Caco-2 (cell line): ENCODE data around the gene LRFN4. TPM values are rescaled to one million over a fixed set of nuclear protein-coding genes. Genes with fewer than 3 reads are reported as not detected.
A peak's percentile ranks its signal among the peaks of the same experiment; 100 is the strongest.

Experiments
- BruUV-seq: library from RNA; stranded (reverse); fragments of 400-500 nt; replicated peaks from 2 replicates; lab custom pipeline; 2021; lab: Mats Ljungman, UMichigan
- CTCF ChIA-PET: fragments of 300-600 bp; sonication (Branson Sonifier 250); formaldehyde crosslinking; loops from one replicate; lab custom pipeline; 2022; ENCODE audit warnings: antibody characterized with exemption; lab: Charles Lee
- POLR2A ChIA-PET: fragments of 300-600 bp; sonication (Branson Sonifier 250); formaldehyde crosslinking; loops from one replicate; lab custom pipeline; 2022; ENCODE audit warnings: antibody characterized with exemption; lab: Charles Lee
- DNase-seq, 2 experiments: peaks; one replicate each; pipeline versions ENCODE4 v3.0.0 to v3.0.0-alpha.2; 2020 to 2022
- H3K27me3 ChIP-seq: replicated peaks from 2 replicates; pipeline ENCODE4 v1.6.0; 2011; ENCODE audit warnings: low read length; ENCODE audit not compliant: control insufficient read depth, insufficient read depth
- H3K36me3 ChIP-seq: 2 replicates; pipeline ENCODE4 v1.5.1; 2011; ENCODE audit warnings: low read length; ENCODE audit not compliant: control insufficient read depth, insufficient read depth
- H3K4me1 ChIP-seq: fragments of 250-450 bp; sonication (Bioruptor Pico); 2 replicates; pipeline ENCODE4 v1.5.1; 2020; ENCODE audit warnings: mild to moderate bottlenecking
- H3K4me3 ChIP-seq: 2 replicates; pipeline ENCODE4 v1.5.1; 2011; ENCODE audit warnings: low read depth, mild to moderate bottlenecking, control low read depth, low read length
- H3K9me3 ChIP-seq: fragments of 250-450 bp; sonication (Bioruptor Pico); 2 replicates; pipeline ENCODE4 v1.5.1; 2020; ENCODE audit warnings: mild to moderate bottlenecking, moderate library complexity
- H3K27ac Mint-ChIP-seq: one replicate; pipeline ENCODE4 v1.8.0; 2022; ENCODE audit warnings: mixed read lengths; ENCODE audit not compliant: unreplicated experiment
- H3K27me3 Mint-ChIP-seq: one replicate; pipeline ENCODE4 v1.8.0; 2022; ENCODE audit warnings: mixed read lengths; ENCODE audit not compliant: insufficient read depth, unreplicated experiment
- H3K36me3 Mint-ChIP-seq: one replicate; pipeline ENCODE4 v1.8.0; 2022; ENCODE audit warnings: mild to moderate bottlenecking, mixed read lengths; ENCODE audit not compliant: insufficient read depth, unreplicated experiment
- H3K4me1 Mint-ChIP-seq: one replicate; pipeline ENCODE4 v1.8.0; 2022; ENCODE audit warnings: low read depth, mixed read lengths; ENCODE audit not compliant: unreplicated experiment
- H3K4me3 Mint-ChIP-seq: one replicate; pipeline ENCODE4 v1.8.0; 2022; ENCODE audit warnings: mild to moderate bottlenecking, moderate library complexity, mixed read lengths; ENCODE audit not compliant: unreplicated experiment
- H3K9me3 Mint-ChIP-seq: one replicate; pipeline ENCODE4 v1.8.0; 2022; ENCODE audit warnings: mixed read lengths; ENCODE audit not compliant: unreplicated experiment
- CTCF ChIP-seq, 2 experiments: fragments of 200-600 bp in 1 of 2; IDR thresholded peaks; 1 replicate in 1 of 2; 2 replicates in 1 of 2; pipeline versions ENCODE4 v1.5.1 to v1.8.0; 2011 to 2022; ENCODE audit warnings: antibody characterized with exemption in 1 of 2, control low read depth in 1 of 2, inconsistent platforms in 1 of 2, low read depth in 1 of 2, low read length in 1 of 2, mild to moderate bottlenecking in 1 of 2, moderate library complexity in 1 of 2; ENCODE audit not compliant: insufficient read depth in 1 of 2, severe bottlenecking in 1 of 2, unreplicated experiment in 1 of 2
- intact Hi-C: fragments of 100-400 bp; cut with micrococcal nuclease; formaldehyde crosslinking; loops from one replicate; pipeline ENCODE4 v1.10.0; 2022; ENCODE audit not compliant: unreplicated experiment
- total RNA-seq: library from RNA; stranded (reverse); gene quantifications from 2 replicates; pipeline ENCODE4 v1.2.3, GENCODE V29; 2022

Gene LRFN4
- total RNA-seq, 1 experiment from 2014 or later = 14.1 TPM

- Mint-ChIP-seq H3K36me3 (peaks cover 38% of the 10 kb centered on the region), H3K4me1 (peaks cover 8% of the 10 kb centered on the region), H3K9me3 (no peaks in the 10 kb centered on the region), H3K27ac (no peak overlapping the region), H3K4me3 (peak overlapping the region; percentile 88), H3K27me3 (no peaks in the 10 kb centered on the region)
- intact Hi-C loops = no loop called here
- Histone ChIP-seq H3K4me1 (peaks cover 9% of the 10 kb centered on the region), H3K36me3 (no peaks in the 10 kb centered on the region), H3K27me3 (no peaks in the 10 kb centered on the region), H3K9me3 (no peaks in the 10 kb centered on the region), H3K4me3 (no peak overlapping the region)
- no peak for TF ChIP-seq CTCF (IDR thresholded peaks at IDR 0.05; ENCODE audit: insufficient read depth in 1 of 2, low read depth in 1 of 2, low read length in 1 of 2, severe bottlenecking in 1 of 2, unreplicated experiment in 1 of 2)
- POLR2A ChIA-PET = no interaction called here
- CTCF ChIA-PET = interaction anchor here (0.6 to 2.2 kb wide), 2 partner anchors 9 to 10 kb away, joined by 5 to 6 read pairs; no protein-coding TSS in a partner anchor
- no peak for DNase-seq
- no TSS peak for BruUV-seq
Observed at GRCh38 chr11:66858186-66858938, 1.5 kb downstream of the LRFN4 start.

- H3K36me3 ChIP-seq = no peaks in the 10 kb centered on the region
- POLR2A ChIA-PET = no interaction called here
Observed at GRCh38 chr11:66858939-66859685, 2.2 kb downstream of the LRFN4 start.

More at GRCh38 chr11:66858939-66859685, 2.2 kb downstream of the LRFN4 start:
- Mint-ChIP-seq H3K27me3 (no peaks in the 10 kb centered on the region), H3K36me3 (peaks cover 31% of the 10 kb centered on the region), H3K4me3 (peak overlapping the region; percentile 24), H3K9me3 (no peaks in the 10 kb centered on the region), H3K4me1 (peaks cover 2% of the 10 kb centered on the region), H3K27ac (no peak overlapping the region)
- Histone ChIP-seq H3K9me3 (no peaks in the 10 kb centered on the region), H3K27me3 (no peaks in the 10 kb centered on the region), H3K4me1 (peaks cover 9% of the 10 kb centered on the region), H3K4me3 (no peak overlapping the region)
- CTCF ChIA-PET = interaction anchor here (0.6 to 2.2 kb wide), 2 partner anchors 8 to 10 kb away, joined by 5 to 6 read pairs; no protein-coding TSS in a partner anchor
- TF ChIP-seq CTCF (IDR thresholded peaks at IDR 0.05; ENCODE audit: insufficient read depth in 1 of 2, low read depth in 1 of 2, low read length in 1 of 2, severe bottlenecking in 1 of 2, unreplicated experiment in 1 of 2) = no peak
- intact Hi-C loops = no loop called here
- no TSS peak for BruUV-seq
- DNase-seq = no peak
